ENCODE data around the gene CLTB. TPM values are rescaled to one million over a fixed set of nuclear protein-coding genes. Genes with fewer than 3 reads are reported as not detected.
A peak's percentile ranks its signal among the peaks of the same experiment; 100 is the strongest.

Gene CLTB
- total and polyA plus RNA-seq, 2 of the 13 experiments (the other 11 are each of a cell fraction or from before 2014, with no cell fraction given): 23.3 to 33.8 TPM

- TF ChIP-seq ZXDC (CRISPR knock-in tag; IDR thresholded peaks at IDR 0.05): no peak
- TF ChIP-seq IRX3 (CRISPR knock-in tag; IDR thresholded peaks at IDR 0.05; ENCODE audit: borderline replicate concordance, low read depth): no peak
- TF ChIP-seq ZNF143 (CRISPR knock-in tag; IDR thresholded peaks at IDR 0.05): peak; percentile 98
- TF ChIP-seq MAFG (CRISPR knock-in tag; IDR thresholded peaks at IDR 0.05): no peak
- TF ChIP-seq ZNF749 (CRISPR knock-in tag; IDR thresholded peaks at IDR 0.05; ENCODE audit: borderline replicate concordance): peak; percentile 69
- no peak for TF ChIP-seq E2F5 (CRISPR knock-in tag; conservative IDR thresholded peaks at IDR 0.05)
- TF ChIP-seq ZNF629 (CRISPR knock-in tag; conservative IDR thresholded peaks at IDR 0.05): no peak
- no peak for TF ChIP-seq EZH2 (conservative IDR thresholded peaks at IDR 0.05; ENCODE audit: low read depth, low read length)
- no peak for TF ChIP-seq NFIB (CRISPR knock-in tag; IDR thresholded peaks at IDR 0.05; ENCODE audit: borderline replicate concordance)
- no peak for TF ChIP-seq SMARCE1 (IDR thresholded peaks at IDR 0.05; ENCODE audit: borderline replicate concordance)
- peak; percentile 88; the same call in 1 of the 2 replicates for TF ChIP-seq ZNF709 (CRISPR knock-in tag; IDR thresholded peaks at IDR 0.05)
- TF ChIP-seq NR2F6 (IDR thresholded peaks at IDR 0.05): no peak
- TF ChIP-seq NR2F6 (CRISPR knock-in tag; IDR thresholded peaks at IDR 0.05): peak; percentile 38; the same call in 1 of the 2 replicates
- TF ChIP-seq PLRG1 (conservative IDR thresholded peaks at IDR 0.05): no peak
- TF ChIP-seq ZNF747 (CRISPR knock-in tag; IDR thresholded peaks at IDR 0.05; ENCODE audit: borderline replicate concordance): no peak
- no peak; the same call in 1 of the 2 replicates for TF ChIP-seq PRDM15 (CRISPR knock-in tag; IDR thresholded peaks at IDR 0.05)
- 0 out of 2 replicates have a peak, but pooled peaks have one; percentile 59 for TF ChIP-seq RELA (CRISPR knock-in tag; IDR thresholded peaks at IDR 0.05)
- TF ChIP-seq ZFP82 (CRISPR knock-in tag; IDR thresholded peaks at IDR 0.05; ENCODE audit: borderline replicate concordance): no peak
- TF ChIP-seq TEAD2 (CRISPR knock-in tag; IDR thresholded peaks at IDR 0.05): no peak
- no peak for TF ChIP-seq ZNF251 (CRISPR knock-in tag; IDR thresholded peaks at IDR 0.05)
- 0 out of 2 replicates have a peak, but pooled peaks have one; percentile 46 for TF ChIP-seq HOXA5 (CRISPR knock-in tag; IDR thresholded peaks at IDR 0.05)
- peak; percentile 76; the same call in 1 of the 2 replicates for TF ChIP-seq HOXA3 (CRISPR knock-in tag; IDR thresholded peaks at IDR 0.05)
These were observed 54.7 kb downstream of the CLTB start, which contains the start of gene KIAA1191 (continued) for GRCh38 chr5:176361437-176362232.

Measured in HepG2 (cell line).